ENCODE measurements around the gene SYNGR2.

GRCh38 chr17:78154903-78155811 is 13.2 kb upstream of the SYNGR2 start:
- TF ChIP-seq CTCF (IDR thresholded peaks at IDR 0.05; ENCODE audit: low read depth, low read length) (no peak), POLR2A (IDR thresholded peaks at IDR 0.05; ENCODE audit: extremely low read depth, insufficient read length) (no peak)

Measured in NB4 (cell line).